Measurements from ENCODE around the gene RAB5B.

RAB5B gene

DNA sequence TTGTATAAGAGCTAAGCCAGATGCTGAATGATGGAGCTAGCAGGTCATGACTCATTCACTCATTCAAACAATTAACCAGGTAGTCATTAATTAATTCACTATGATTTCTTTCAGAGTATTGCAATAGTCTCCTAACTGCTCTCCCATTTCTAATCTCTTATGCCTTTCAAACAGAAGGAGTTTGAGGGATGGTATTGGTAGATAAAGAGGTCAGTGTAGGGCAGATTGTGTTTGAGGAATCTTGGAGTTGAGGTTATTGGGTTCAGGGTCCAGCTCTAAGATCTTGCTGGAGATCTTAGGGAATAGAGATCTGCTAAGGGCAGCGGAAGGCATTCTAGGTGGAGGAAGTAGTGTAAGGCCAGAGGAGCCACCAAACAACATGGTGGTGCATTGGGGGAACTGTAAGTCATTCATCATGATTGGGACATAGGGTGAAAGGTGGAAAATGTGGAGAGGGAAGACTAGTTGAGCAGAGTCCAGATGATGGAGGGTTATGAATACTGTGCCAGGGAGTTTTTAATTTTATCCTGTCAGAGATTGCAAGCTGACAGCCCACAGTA is 31.2 kb upstream of the RAB5B start:
- Histone ChIP-seq H3K4me3 (ENCODE audit: low read depth, low read length) (no peak overlapping the region), H3K9me3 (ENCODE audit: control insufficient read depth, insufficient read depth, low read depth, low read length) (no peaks in the 10 kb centered on the region), H3K27ac (ENCODE audit: low read depth, low read length) (no peak overlapping the region), H3K36me3 (ENCODE audit: control insufficient read depth, insufficient read depth, low read length) (no peaks in the 10 kb centered on the region), H3K4me1 (ENCODE audit: control insufficient read depth, insufficient read depth, low read length) (peaks cover 4% of the 10 kb centered on the region; the same call in 1 of the 2 replicates), H3K9ac (ENCODE audit: low read length) (no peak overlapping the region), H3K27me3 (ENCODE audit: control insufficient read depth, insufficient read depth, low read length) (no peaks in the 10 kb centered on the region)

DNA sequence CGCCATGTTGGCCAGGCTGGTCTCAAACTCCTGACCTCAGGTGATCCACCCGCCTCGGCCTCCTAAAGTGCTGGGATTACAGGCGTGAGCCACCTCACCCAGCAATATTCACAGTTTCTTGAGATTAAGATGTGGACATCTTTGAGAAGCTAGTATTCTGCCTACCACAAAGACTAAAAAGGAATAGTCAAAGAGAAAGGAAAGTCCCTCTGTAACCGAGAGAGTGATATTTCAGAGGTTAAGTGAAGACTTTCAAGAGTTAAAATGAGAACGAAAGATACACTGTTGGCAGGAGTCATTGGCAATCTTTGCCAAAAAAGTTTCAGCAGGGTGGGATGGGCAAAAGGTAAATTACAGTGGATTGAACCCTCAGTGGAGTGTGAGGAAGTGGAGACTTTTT is 27.3 kb upstream of the RAB5B start:
- Histone ChIP-seq H3K4me3 (ENCODE audit: low read depth, low read length) (no peak overlapping the region), H3K36me3 (ENCODE audit: control insufficient read depth, insufficient read depth, low read length) (0 out of 2 replicates have a peak, but pooled peaks cover under 1% of the 10 kb centered on the region), H3K27ac (ENCODE audit: low read depth, low read length) (no peak overlapping the region), H3K27me3 (ENCODE audit: control insufficient read depth, insufficient read depth, low read length) (no peaks in the 10 kb centered on the region), H3K9me3 (ENCODE audit: control insufficient read depth, insufficient read depth, low read depth, low read length) (no peaks in the 10 kb centered on the region), H3K4me1 (ENCODE audit: control insufficient read depth, insufficient read depth, low read length) (no peaks in the 10 kb centered on the region), H3K9ac (ENCODE audit: low read length) (no peak overlapping the region)

DNA sequence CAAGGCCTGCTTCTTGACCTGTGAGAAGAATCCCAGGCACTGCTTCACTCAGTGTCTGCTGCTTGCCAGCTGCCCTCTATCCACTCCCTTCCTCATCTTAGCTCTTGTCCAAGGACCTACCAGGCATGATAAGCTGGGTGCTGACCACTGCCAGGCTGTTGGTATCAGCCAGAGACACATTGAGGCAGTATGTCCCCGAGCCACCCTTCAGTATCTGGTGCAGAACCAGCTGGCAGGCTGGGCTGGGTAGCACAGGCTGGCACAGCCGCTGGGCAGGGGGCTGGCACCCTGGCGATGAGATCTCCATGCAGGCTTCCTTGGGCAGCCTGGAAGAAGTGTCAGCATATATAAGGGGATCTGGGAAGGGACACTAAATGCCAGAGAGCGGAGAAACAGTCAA is 18.5 kb upstream of the RAB5B start:
- Histone ChIP-seq H3K9me3 (ENCODE audit: control insufficient read depth, insufficient read depth, low read depth, low read length) (no peaks in the 10 kb centered on the region), H3K36me3 (ENCODE audit: control insufficient read depth, insufficient read depth, low read length) (peaks cover 44% of the 10 kb centered on the region), H3K4me3 (ENCODE audit: low read depth, low read length) (no peak overlapping the region), H3K27me3 (ENCODE audit: control insufficient read depth, insufficient read depth, low read length) (no peaks in the 10 kb centered on the region), H3K27ac (ENCODE audit: low read depth, low read length) (no peak overlapping the region), H3K9ac (ENCODE audit: low read length) (no peak overlapping the region), H3K4me1 (ENCODE audit: control insufficient read depth, insufficient read depth, low read length) (no peaks in the 10 kb centered on the region; the same call in 1 of the 2 replicates)

DNA sequence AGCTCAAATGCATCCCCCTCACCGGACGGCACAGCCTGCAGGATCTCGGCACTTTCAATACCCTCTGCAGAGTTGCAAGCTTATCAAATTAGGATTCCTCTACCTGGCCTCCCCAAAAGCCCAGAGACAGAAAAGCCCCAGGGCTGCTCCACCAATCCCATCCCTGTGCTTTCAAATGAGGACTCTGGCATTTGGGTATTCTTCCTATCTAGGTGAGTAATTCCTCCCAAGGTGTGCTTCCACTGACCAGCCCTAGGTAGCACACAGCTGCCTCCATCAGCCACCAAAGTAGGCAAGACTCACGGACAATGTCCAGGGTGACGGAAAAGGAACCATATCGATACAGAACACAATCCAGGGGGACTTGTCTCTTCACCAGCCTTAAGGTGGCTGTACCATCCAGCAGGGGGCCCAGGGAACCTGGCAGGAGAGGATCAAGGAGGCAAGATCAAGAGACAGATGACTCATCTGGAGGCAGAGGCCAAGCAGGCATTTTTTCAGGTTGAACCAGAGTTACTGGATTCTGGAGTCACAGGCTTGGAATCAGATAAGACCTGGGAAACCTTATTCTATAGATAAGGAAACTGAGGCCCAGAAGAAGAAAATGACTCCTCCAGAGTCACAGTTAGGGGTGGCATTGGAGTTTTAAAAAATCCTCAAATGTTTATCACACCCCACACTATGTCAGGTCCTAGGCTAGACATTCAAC is 17.9 kb upstream of the RAB5B start:
- no peak overlapping the region for H3K27ac ChIP-seq (ENCODE audit: low read depth, low read length)
- no peaks in the 10 kb centered on the region for H3K9me3 ChIP-seq (ENCODE audit: control insufficient read depth, insufficient read depth, low read depth, low read length)
- H3K4me1 ChIP-seq (ENCODE audit: control insufficient read depth, insufficient read depth, low read length), result no peaks in the 10 kb centered on the region; the same call in 1 of the 2 replicates
- H3K4me3 ChIP-seq (ENCODE audit: low read depth, low read length), result no peak overlapping the region
- H3K27me3 ChIP-seq (ENCODE audit: control insufficient read depth, insufficient read depth, low read length), result no peaks in the 10 kb centered on the region
- no peak overlapping the region for H3K9ac ChIP-seq (ENCODE audit: low read length)
- H3K36me3 ChIP-seq (ENCODE audit: control insufficient read depth, insufficient read depth, low read length), result peaks cover 44% of the 10 kb centered on the region

DNA sequence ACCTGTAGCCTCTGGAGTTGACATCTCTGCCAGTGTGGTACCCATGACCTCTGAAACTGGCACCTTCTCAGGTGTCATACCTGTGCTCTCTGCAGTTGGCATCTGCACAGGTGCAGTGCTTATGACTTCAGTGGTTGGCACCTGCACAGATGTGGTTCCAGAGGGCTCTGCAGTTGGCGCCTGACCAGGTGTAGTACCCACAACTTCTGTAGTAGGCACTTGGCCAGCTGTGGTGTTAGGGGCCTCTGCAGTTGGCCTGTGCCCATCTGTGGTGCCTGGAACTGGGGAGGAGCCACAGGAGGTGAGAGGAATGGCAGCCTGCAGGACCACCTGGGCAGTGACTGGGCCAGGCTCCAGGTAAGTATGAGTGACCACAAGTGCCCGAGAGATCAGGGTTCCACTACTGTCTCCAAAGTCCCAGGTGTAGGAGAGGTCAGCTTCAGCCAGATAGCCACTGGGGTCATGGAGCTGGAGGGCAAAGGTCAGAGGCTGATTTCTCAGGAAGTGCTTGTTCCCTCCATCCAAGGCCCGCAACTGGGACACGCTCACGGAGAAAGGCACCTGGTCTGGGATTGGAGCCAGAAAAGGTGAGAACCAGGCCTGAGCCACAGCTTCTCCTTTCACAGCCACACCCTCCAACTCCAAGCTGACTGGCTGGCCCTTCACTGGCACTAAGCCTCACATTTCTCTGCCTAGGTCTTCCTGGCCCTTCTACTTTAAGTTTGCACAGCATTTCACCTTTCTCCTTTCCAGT is 16.6 kb upstream of the RAB5B start:
- Histone ChIP-seq H3K4me1 (ENCODE audit: control insufficient read depth, insufficient read depth, low read length) (no peaks in the 10 kb centered on the region; the same call in 1 of the 2 replicates), H3K27me3 (ENCODE audit: control insufficient read depth, insufficient read depth, low read length) (no peaks in the 10 kb centered on the region), H3K27ac (ENCODE audit: low read depth, low read length) (no peak overlapping the region), H3K4me3 (ENCODE audit: low read depth, low read length) (no peak overlapping the region), H3K9ac (ENCODE audit: low read length) (no peak overlapping the region), H3K36me3 (ENCODE audit: control insufficient read depth, insufficient read depth, low read length) (peaks cover 37% of the 10 kb centered on the region), H3K9me3 (ENCODE audit: control insufficient read depth, insufficient read depth, low read depth, low read length) (no peaks in the 10 kb centered on the region)

DNA sequence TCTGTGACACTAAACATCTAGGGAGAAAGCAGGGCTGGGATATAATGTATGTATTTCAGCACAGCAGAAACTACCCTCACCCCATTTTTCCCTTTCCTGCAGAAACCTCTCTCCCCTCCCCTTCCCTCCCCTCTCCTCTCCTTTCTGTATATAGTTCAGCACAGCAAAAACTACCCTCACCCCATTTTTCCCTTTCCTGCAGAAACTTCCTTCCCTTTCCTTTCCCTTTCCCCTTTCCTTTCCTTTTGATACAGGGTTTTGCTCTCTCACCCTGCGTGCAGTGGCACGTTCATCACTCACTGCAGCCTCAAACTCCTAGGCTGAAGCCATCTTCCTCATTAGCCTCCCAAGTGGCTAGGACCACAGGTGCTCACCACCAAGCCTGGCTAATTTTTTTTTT is 10.1 kb upstream of the RAB5B start:
- no peak overlapping the region for H3K9ac ChIP-seq (ENCODE audit: low read length)
- H3K9me3 ChIP-seq (ENCODE audit: control insufficient read depth, insufficient read depth, low read depth, low read length), result no peaks in the 10 kb centered on the region
- no peaks in the 10 kb centered on the region for H3K27me3 ChIP-seq (ENCODE audit: control insufficient read depth, insufficient read depth, low read length)
- peaks cover 18% of the 10 kb centered on the region for H3K4me1 ChIP-seq (ENCODE audit: control insufficient read depth, insufficient read depth, low read length)
- H3K36me3 ChIP-seq (ENCODE audit: control insufficient read depth, insufficient read depth, low read length), result peaks cover 9% of the 10 kb centered on the region
- H3K4me3 ChIP-seq (ENCODE audit: low read depth, low read length), result no peak overlapping the region
- H3K27ac ChIP-seq (ENCODE audit: low read depth, low read length), result no peak overlapping the region

DNA sequence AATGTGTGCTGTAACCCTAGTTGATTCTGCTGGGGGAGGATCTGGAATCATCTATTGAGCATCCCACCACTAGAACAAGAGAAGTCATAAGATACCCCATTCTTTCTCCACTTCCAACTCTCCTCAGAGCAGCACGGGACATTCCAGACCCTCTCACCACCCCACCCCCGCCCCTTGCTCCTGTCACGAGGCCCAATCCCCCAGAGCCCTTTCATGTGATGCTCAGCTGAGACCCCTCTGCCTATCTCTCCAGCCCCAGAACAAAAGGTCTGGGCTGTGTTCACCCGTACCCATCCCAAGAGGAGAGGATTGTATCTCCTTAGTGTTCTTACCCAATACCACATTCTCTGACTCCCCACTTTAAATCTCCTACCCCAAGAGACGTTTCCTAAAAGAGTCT is 8.6 kb upstream of the RAB5B start:
- no peak overlapping the region for H3K9ac ChIP-seq (ENCODE audit: low read length)
- H3K4me1 ChIP-seq (ENCODE audit: control insufficient read depth, insufficient read depth, low read length), result peaks cover 18% of the 10 kb centered on the region
- H3K27me3 ChIP-seq (ENCODE audit: control insufficient read depth, insufficient read depth, low read length), result no peaks in the 10 kb centered on the region
- H3K4me3 ChIP-seq (ENCODE audit: low read depth, low read length), result peak overlapping the region; percentile 94
- H3K27ac ChIP-seq (ENCODE audit: low read depth, low read length), result no peak overlapping the region
- H3K36me3 ChIP-seq (ENCODE audit: control insufficient read depth, insufficient read depth, low read length), result peaks cover 22% of the 10 kb centered on the region
- no peaks in the 10 kb centered on the region for H3K9me3 ChIP-seq (ENCODE audit: control insufficient read depth, insufficient read depth, low read depth, low read length)

DNA sequence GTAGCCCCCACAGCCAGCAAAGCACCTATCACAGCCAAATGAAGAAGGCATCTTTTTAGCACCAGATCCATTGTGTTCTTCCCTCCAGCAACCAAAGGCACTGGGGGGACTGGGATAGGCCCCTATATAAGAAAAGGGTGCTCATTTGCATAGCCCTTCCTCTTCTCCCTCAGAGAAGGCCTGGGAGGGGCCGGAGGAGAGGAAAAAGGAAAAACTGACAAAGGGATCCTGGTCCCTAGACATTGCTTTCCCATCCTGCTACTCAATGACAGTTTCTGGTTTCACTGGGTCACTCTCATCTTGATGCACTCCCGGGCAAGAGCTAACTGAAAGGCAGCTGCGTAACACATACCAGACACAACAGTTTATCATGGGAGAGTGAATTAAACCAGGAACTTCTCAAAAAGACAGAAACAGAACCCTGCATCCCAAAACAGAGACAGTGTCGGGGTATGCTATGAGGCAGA is 7.9 kb upstream of the RAB5B start, which contains the start of gene PMEL:
Gene PMEL (minus strand): TSS at position 102 of the 467 bp plus-strand sequence. CDS start 31 bp downstream, at position 71.
- Histone ChIP-seq H3K9ac (ENCODE audit: low read length) (peak within 1 kb of the TSS; percentile 88), H3K27me3 (ENCODE audit: control insufficient read depth, insufficient read depth, low read length) (no peaks in the 10 kb centered on the region), H3K4me1 (ENCODE audit: control insufficient read depth, insufficient read depth, low read length) (peaks cover 18% of the 10 kb centered on the region), H3K9me3 (ENCODE audit: control insufficient read depth, insufficient read depth, low read depth, low read length) (no peaks in the 10 kb centered on the region), H3K4me3 (ENCODE audit: low read depth, low read length) (peak within 1 kb of the TSS; percentile 94), H3K36me3 (ENCODE audit: control insufficient read depth, insufficient read depth, low read length) (peaks cover 30% of the 10 kb centered on the region), H3K27ac (ENCODE audit: low read depth, low read length) (peak within 1 kb of the TSS; percentile 74; the same call in 1 of the 2 replicates)

DNA sequence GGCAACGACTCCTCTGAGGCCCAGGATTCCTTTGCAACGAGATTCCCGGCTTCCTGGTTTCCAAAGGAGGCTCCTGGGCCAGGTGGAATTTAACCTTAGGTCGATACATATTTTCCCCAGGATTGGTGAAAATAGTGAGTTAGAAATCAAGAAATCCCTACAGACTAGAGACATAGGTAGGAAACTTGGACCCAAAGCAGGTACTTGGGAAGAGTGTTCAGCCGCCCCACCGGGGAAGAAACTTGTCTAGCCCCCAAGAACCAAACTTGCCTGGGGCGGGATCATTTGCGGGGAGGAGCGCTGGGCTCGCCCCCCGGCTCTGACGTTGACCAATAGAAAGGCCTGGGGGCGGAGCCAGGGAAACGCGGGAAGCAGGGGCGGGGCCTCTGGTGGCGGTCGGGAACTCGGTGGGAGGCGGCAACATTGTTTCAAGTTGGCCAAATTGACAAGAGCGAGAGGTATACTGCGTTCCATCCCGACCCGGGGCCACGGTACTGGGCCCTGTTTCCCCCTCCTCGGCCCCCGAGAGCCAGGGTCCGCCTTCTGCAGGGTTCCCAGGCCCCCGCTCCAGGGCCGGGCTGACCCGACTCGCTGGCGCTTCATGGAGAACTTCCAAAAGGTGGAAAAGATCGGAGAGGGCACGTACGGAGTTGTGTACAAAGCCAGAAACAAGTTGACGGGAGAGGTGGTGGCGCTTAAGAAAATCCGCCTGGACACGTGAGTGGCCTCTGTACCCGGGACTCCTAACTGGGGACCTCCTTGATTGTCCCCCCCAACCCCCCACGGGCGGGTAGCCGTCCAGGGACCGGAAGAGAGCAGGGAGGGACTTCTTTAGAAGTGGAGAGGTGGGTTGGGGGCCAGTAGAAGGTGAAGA is 7.2 kb upstream of the RAB5B start, which contains the start of gene CDK2:
Gene CDK2 (plus strand): TSS at position 423 of the 874 bp plus-strand sequence. CDS start 179 bp downstream, at position 602.
- H3K9ac ChIP-seq (ENCODE audit: low read length), result peak within 1 kb of the TSS; percentile 88
- H3K27me3 ChIP-seq (ENCODE audit: control insufficient read depth, insufficient read depth, low read length), result no peaks in the 10 kb centered on the region
- H3K27ac ChIP-seq (ENCODE audit: low read depth, low read length), result peak within 1 kb of the TSS; percentile 74; the same call in 1 of the 2 replicates
- peaks cover 36% of the 10 kb centered on the region for H3K36me3 ChIP-seq (ENCODE audit: control insufficient read depth, insufficient read depth, low read length)
- H3K9me3 ChIP-seq (ENCODE audit: control insufficient read depth, insufficient read depth, low read depth, low read length), result no peaks in the 10 kb centered on the region
- peak within 1 kb of the TSS; percentile 94 for H3K4me3 ChIP-seq (ENCODE audit: low read depth, low read length)
- peaks cover 18% of the 10 kb centered on the region for H3K4me1 ChIP-seq (ENCODE audit: control insufficient read depth, insufficient read depth, low read length)

DNA sequence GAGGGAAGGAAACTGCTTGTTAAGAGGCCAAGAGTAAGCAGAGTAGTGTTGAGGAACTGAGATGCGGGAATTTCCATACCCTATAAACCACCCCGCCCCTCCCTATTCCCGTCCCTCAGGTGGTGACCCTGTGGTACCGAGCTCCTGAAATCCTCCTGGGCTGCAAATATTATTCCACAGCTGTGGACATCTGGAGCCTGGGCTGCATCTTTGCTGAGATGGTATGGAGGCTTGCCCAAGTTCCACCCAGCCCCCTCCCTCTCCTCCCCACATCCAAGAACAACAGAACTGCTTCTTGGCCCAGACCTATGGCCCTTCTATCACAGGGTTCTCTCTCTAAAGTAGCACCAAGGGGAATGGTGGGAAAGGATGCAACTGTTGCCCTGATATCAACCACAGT is 4.5 kb upstream of the RAB5B start:
- H3K4me3 ChIP-seq (ENCODE audit: low read depth, low read length), result no peak overlapping the region
- H3K27me3 ChIP-seq (ENCODE audit: control insufficient read depth, insufficient read depth, low read length), result no peaks in the 10 kb centered on the region
- no peak overlapping the region for H3K9ac ChIP-seq (ENCODE audit: low read length)
- H3K4me1 ChIP-seq (ENCODE audit: control insufficient read depth, insufficient read depth, low read length), result peaks cover 25% of the 10 kb centered on the region
- H3K27ac ChIP-seq (ENCODE audit: low read depth, low read length), result no peak overlapping the region
- no peaks in the 10 kb centered on the region for H3K9me3 ChIP-seq (ENCODE audit: control insufficient read depth, insufficient read depth, low read depth, low read length)
- H3K36me3 ChIP-seq (ENCODE audit: control insufficient read depth, insufficient read depth, low read length), result peaks cover 42% of the 10 kb centered on the region
